ENCODE measurements around the gene ANKRD37.
A peak's percentile ranks its signal among the peaks of the same experiment; 100 is the strongest.
"Not testable (repeated sequence)": the region's sequence is repeated elsewhere in the genome, so short reads cannot be mapped to it uniquely, and the experiment has no call there.

ANKRD37 gene, protein sequence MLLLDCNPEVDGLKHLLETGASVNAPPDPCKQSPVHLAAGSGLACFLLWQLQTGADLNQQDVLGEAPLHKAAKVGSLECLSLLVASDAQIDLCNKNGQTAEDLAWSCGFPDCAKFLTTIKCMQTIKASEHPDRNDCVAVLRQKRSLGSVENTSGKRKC
- 7.8 to 8.2 reads per million in 2 donors for total RNA-seq

GRCh38 chr4:185396724-185397385 lies at the start of gene ANKRD37:
ANKRD37 (plus strand) TSS chr4:185396841; CDS start chr4:185396924, 83 bp downstream.
- DNase-seq: peak in 1 of 5 experiments; percentile 13

GRCh38 chr4:185346975-185347601 lies 49.6 kb upstream of the ANKRD37 start:
- DNase-seq: no peak

- no peak for DNase-seq
Observed at GRCh38 chr4:185351691-185352090, 45.0 kb upstream of the ANKRD37 start.

GRCh38 chr4:185352202-185352601 lies 44.4 kb upstream of the ANKRD37 start:
- no peak for DNase-seq

DNA sequence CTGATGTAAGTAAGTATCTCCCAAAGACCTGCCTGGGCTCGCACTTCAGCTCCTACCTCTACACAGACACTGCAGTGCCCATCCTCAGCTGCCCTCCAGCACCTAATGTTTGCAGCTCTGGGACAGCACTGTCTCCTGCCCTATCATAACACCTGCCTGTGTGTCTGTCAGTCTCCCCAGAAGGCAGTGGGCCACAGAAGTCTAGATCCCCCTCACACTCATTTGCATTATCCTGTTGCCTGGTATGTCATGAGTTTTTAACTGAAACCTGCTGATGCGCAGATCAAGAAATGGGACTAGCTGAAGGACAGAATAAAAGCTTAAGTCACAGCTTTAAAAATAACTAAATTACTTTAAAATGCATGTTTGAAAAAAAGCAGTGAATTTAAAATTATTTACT lies 43.9 kb upstream of the ANKRD37 start:
- no peak for DNase-seq

GRCh38 chr4:185357211-185357610 lies 39.4 kb upstream of the ANKRD37 start:
- no peak for DNase-seq

- DNase-seq: no peak
Observed at GRCh38 chr4:185357733-185358440, 38.8 kb upstream of the ANKRD37 start.

DNA sequence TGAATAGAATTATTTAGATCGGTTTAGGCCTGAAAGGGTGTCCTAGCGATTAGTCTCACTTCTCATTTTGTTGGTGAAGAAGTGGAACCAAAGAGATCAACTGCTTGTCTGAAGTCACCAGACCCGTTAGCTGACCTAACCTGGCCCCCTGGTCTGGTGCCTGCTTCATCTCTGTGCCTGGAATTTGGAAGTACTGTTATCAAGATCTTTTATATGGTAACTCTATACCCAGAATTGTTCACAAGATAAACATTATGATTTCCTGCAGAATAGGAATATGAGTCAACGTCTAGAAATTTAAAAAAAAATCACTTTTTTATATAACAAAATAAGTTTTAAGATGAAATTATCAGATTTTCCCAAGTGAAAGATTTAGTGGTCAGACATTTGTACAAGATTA lies 38.1 kb upstream of the ANKRD37 start:
- no peak for DNase-seq

GRCh38 chr4:185358959-185359358 lies 37.7 kb upstream of the ANKRD37 start:
- no peak for DNase-seq

- DNase-seq: peak in 1 of 5 experiments; percentile 68
Observed at GRCh38 chr4:185359767-185360446, 36.7 kb upstream of the ANKRD37 start.

- no peak for DNase-seq
Observed at GRCh38 chr4:185361872-185362271, 34.8 kb upstream of the ANKRD37 start.

GRCh38 chr4:185362570-185362969 lies 34.1 kb upstream of the ANKRD37 start:
- not testable (repeated sequence) for DNase-seq

- no peak for DNase-seq
Observed at GRCh38 chr4:185363251-185363650, 33.4 kb upstream of the ANKRD37 start.

DNA sequence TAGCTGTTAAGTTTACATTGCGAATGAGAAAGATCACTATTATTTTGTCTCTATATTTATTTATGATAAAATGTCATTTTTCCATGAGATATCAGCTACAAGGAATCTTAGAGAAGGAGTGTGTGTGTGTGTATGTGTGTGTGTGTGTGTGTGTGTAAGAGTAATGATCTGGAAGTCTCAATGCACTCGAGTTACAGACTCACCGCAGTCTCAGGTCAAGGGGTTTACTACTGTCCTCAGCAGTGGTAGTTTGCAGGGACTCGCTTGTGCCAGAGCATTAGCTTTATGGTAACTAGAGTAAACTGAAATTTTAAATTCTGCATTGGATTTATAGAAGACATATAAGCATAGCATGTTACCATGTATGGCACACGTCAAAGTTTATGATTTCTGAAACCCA lies 31.8 kb upstream of the ANKRD37 start:
- DNase-seq: no peak

- DNase-seq: no peak
Observed at GRCh38 chr4:185369731-185370130, 26.9 kb upstream of the ANKRD37 start.

GRCh38 chr4:185370268-185370949 lies 26.2 kb upstream of the ANKRD37 start:
- no peak for DNase-seq

GRCh38 chr4:185371702-185372101 lies 24.9 kb upstream of the ANKRD37 start:
- no peak for DNase-seq

DNA sequence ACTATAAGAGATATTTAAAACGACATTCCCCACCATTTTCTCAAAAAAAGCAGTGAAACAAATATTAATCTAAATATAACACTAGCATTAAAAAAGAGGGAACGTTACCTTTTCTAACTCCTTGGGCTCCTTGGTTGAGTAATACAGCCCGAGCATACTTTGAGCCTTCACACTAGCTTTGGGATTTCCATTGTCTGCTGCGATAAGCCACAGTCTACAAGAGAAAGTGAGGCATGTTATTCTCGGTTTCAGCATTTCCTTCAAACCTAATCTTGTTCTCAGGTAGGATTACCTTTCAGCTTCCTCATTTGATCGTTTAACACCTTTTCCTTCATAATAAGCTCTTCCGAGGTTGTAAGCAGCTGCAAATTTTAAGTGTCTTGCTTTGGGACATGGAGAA lies 22.6 kb upstream of the ANKRD37 start:
- no peak for DNase-seq

- no peak for DNase-seq
Observed at GRCh38 chr4:185374573-185374972, 22.1 kb upstream of the ANKRD37 start.

DNA sequence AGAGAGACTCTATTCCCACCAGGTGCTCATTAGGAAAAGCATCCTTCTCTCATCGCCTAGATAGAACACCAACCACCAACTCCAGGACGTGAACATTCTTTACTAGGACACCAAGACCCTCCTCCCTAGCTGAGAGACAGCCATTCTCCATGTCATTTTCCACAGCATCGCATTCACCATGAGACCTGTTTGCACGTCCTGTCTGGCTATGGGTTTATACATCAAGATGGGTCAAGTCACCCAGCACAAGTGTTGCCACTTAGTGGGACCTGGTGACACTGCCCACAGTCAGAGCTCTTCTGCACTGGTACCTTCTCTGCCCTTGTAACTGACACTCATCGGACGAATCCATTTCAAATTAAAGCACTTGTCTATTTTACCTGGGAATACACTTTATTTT lies 18.4 kb upstream of the ANKRD37 start:
- DNase-seq: no peak

- no peak for DNase-seq
Observed at GRCh38 chr4:185379326-185380295, 17.0 kb upstream of the ANKRD37 start.

Data from T-helper 2 cell (primary cell).